Measurements from ENCODE around the gene LRRC74A.
"Not testable (repeated sequence)": the region's sequence is repeated elsewhere in the genome, so short reads cannot be mapped to it uniquely, and the experiment has no call there.

The LRRC74A gene

GRCh38 chr14:76884394-76884793 lies 58.2 kb downstream of the LRRC74A start:
- DNase-seq (ENCODE audit: low read depth, low spot score): no peak
- TF ChIP-seq YY1 (IDR thresholded peaks at IDR 0.05; ENCODE audit: insufficient read depth, insufficient read length) (no peak), SUZ12 (IDR thresholded peaks at IDR 0.05; ENCODE audit: extremely low read depth, insufficient read depth, insufficient read length) (no peak), ZNF274 (IDR thresholded peaks at IDR 0.05; ENCODE audit: low read depth, low read length) (no peak)
- Histone ChIP-seq H3K36me3 (ENCODE audit: insufficient read depth, insufficient read length, low read length) (no peaks in the 10 kb centered on the region), H3K4me3 (ENCODE audit: insufficient read length, low read depth) (no peak overlapping the region), H3K27me3 (ENCODE audit: insufficient read depth, insufficient read length) (peaks cover 4% of the 10 kb centered on the region), H3K9ac (ENCODE audit: insufficient read length, low read depth) (no peak overlapping the region), H3K4me1 (ENCODE audit: insufficient read depth, insufficient read length) (peaks cover 13% of the 10 kb centered on the region), H3K9me3 (ENCODE audit: insufficient read depth, low read length) (no peaks in the 10 kb centered on the region)

GRCh38 chr14:76884853-76885276 lies 58.7 kb downstream of the LRRC74A start:
- H3K9ac ChIP-seq (ENCODE audit: insufficient read length, low read depth): peak overlapping the region; percentile 32
- H3K27me3 ChIP-seq (ENCODE audit: insufficient read depth, insufficient read length): peaks cover 3% of the 10 kb centered on the region
- no peaks in the 10 kb centered on the region for H3K9me3 ChIP-seq (ENCODE audit: insufficient read depth, low read length)
- DNase-seq (ENCODE audit: low read depth, low spot score): no peak
- no peaks in the 10 kb centered on the region for H3K36me3 ChIP-seq (ENCODE audit: insufficient read depth, insufficient read length, low read length)
- H3K4me3 ChIP-seq (ENCODE audit: insufficient read length, low read depth): no peak overlapping the region
- TF ChIP-seq ZNF274 (IDR thresholded peaks at IDR 0.05; ENCODE audit: low read depth, low read length) (no peak), SUZ12 (IDR thresholded peaks at IDR 0.05; ENCODE audit: extremely low read depth, insufficient read depth, insufficient read length) (no peak), YY1 (IDR thresholded peaks at IDR 0.05; ENCODE audit: insufficient read depth, insufficient read length) (no peak)
- peaks cover 13% of the 10 kb centered on the region for H3K4me1 ChIP-seq (ENCODE audit: insufficient read depth, insufficient read length)

- H3K4me1 ChIP-seq (ENCODE audit: insufficient read depth, insufficient read length): peaks cover 13% of the 10 kb centered on the region
- no peaks in the 10 kb centered on the region for H3K27me3 ChIP-seq (ENCODE audit: insufficient read depth, insufficient read length)
- H3K9me3 ChIP-seq (ENCODE audit: insufficient read depth, low read length): peaks cover 2% of the 10 kb centered on the region
- DNase-seq (ENCODE audit: low read depth, low spot score): no peak
- no peak for TF ChIP-seq SUZ12 (IDR thresholded peaks at IDR 0.05; ENCODE audit: extremely low read depth, insufficient read depth, insufficient read length)
- TF ChIP-seq YY1 (IDR thresholded peaks at IDR 0.05; ENCODE audit: insufficient read depth, insufficient read length): no peak
- TF ChIP-seq ZNF274 (IDR thresholded peaks at IDR 0.05; ENCODE audit: low read depth, low read length): no peak
- no peaks in the 10 kb centered on the region for H3K36me3 ChIP-seq (ENCODE audit: insufficient read depth, insufficient read length, low read length)
- no peak overlapping the region for H3K4me3 ChIP-seq (ENCODE audit: insufficient read length, low read depth)
- H3K9ac ChIP-seq (ENCODE audit: insufficient read length, low read depth): no peak overlapping the region
Measured at GRCh38 chr14:76887191-76887590, 61.0 kb downstream of the LRRC74A start.

- DNase-seq (ENCODE audit: low read depth, low spot score): no peak
- Histone ChIP-seq H3K36me3 (ENCODE audit: insufficient read depth, insufficient read length, low read length) (no peaks in the 10 kb centered on the region), H3K4me3 (ENCODE audit: insufficient read length, low read depth) (no peak overlapping the region), H3K9me3 (ENCODE audit: insufficient read depth, low read length) (peaks cover 20% of the 10 kb centered on the region), H3K27me3 (ENCODE audit: insufficient read depth, insufficient read length) (no peaks in the 10 kb centered on the region), H3K9ac (ENCODE audit: insufficient read length, low read depth) (no peak overlapping the region), H3K4me1 (ENCODE audit: insufficient read depth, insufficient read length) (no peaks in the 10 kb centered on the region)
- TF ChIP-seq ZNF274 (IDR thresholded peaks at IDR 0.05; ENCODE audit: low read depth, low read length) (no peak), SUZ12 (IDR thresholded peaks at IDR 0.05; ENCODE audit: extremely low read depth, insufficient read depth, insufficient read length) (no peak), YY1 (IDR thresholded peaks at IDR 0.05; ENCODE audit: insufficient read depth, insufficient read length) (no peak)
Measured at GRCh38 chr14:76891391-76891790, 65.2 kb downstream of the LRRC74A start.

- H3K4me1 ChIP-seq (ENCODE audit: insufficient read depth, insufficient read length): no peaks in the 10 kb centered on the region
- H3K9me3 ChIP-seq (ENCODE audit: insufficient read depth, low read length): peaks cover 28% of the 10 kb centered on the region
- no peaks in the 10 kb centered on the region for H3K36me3 ChIP-seq (ENCODE audit: insufficient read depth, insufficient read length, low read length)
- H3K4me3 ChIP-seq (ENCODE audit: insufficient read length, low read depth): no peak overlapping the region
- no peaks in the 10 kb centered on the region for H3K27me3 ChIP-seq (ENCODE audit: insufficient read depth, insufficient read length)
- TF ChIP-seq YY1 (IDR thresholded peaks at IDR 0.05; ENCODE audit: insufficient read depth, insufficient read length): no peak
- TF ChIP-seq SUZ12 (IDR thresholded peaks at IDR 0.05; ENCODE audit: extremely low read depth, insufficient read depth, insufficient read length): no peak
- no peak for TF ChIP-seq ZNF274 (IDR thresholded peaks at IDR 0.05; ENCODE audit: low read depth, low read length)
- DNase-seq (ENCODE audit: low read depth, low spot score): no peak
- H3K9ac ChIP-seq (ENCODE audit: insufficient read length, low read depth): no peak overlapping the region
Measured at GRCh38 chr14:76894308-76894707, 68.1 kb downstream of the LRRC74A start.

GRCh38 chr14:76898006-76898405 lies 71.8 kb downstream of the LRRC74A start:
- DNase-seq (ENCODE audit: low read depth, low spot score); H3K27me3 ChIP-seq (ENCODE audit: insufficient read depth, insufficient read length); H3K36me3 ChIP-seq (ENCODE audit: insufficient read depth, insufficient read length, low read length); H3K4me3 ChIP-seq (ENCODE audit: insufficient read length, low read depth); H3K9ac ChIP-seq (ENCODE audit: insufficient read length, low read depth); H3K4me1 ChIP-seq (ENCODE audit: insufficient read depth, insufficient read length): not testable (repeated sequence)
- H3K9me3 ChIP-seq (ENCODE audit: insufficient read depth, low read length): peaks cover 29% of the 10 kb centered on the region; the same call in 1 of the 2 replicates

- H3K9me3 ChIP-seq (ENCODE audit: insufficient read depth, low read length): peaks cover 19% of the 10 kb centered on the region; the same call in 1 of the 2 replicates
- no peak overlapping the region for H3K9ac ChIP-seq (ENCODE audit: insufficient read length, low read depth)
- peaks cover 3% of the 10 kb centered on the region for H3K27me3 ChIP-seq (ENCODE audit: insufficient read depth, insufficient read length)
- peaks cover 16% of the 10 kb centered on the region for H3K4me1 ChIP-seq (ENCODE audit: insufficient read depth, insufficient read length)
- H3K4me3 ChIP-seq (ENCODE audit: insufficient read length, low read depth): no peak overlapping the region
- TF ChIP-seq YY1 (IDR thresholded peaks at IDR 0.05; ENCODE audit: insufficient read depth, insufficient read length) (no peak), SUZ12 (IDR thresholded peaks at IDR 0.05; ENCODE audit: extremely low read depth, insufficient read depth, insufficient read length) (no peak), ZNF274 (IDR thresholded peaks at IDR 0.05; ENCODE audit: low read depth, low read length) (no peak)
- no peak for DNase-seq (ENCODE audit: low read depth, low spot score)
- no peaks in the 10 kb centered on the region for H3K36me3 ChIP-seq (ENCODE audit: insufficient read depth, insufficient read length, low read length)
Measured at GRCh38 chr14:76900682-76901081, 74.5 kb downstream of the LRRC74A start.

Measured in NT2/D1 (cell line).